Large intestine (tissue), 3 donors: Measurements from ENCODE around the gene CPLX4. TPM values are rescaled to one million over a fixed set of nuclear protein-coding genes. Genes with fewer than 3 reads are reported as not detected.

Experiments
- DNase-seq, 2 donors: peaks; one replicate each; pipeline versions ENCODE4 v3.0.0 to v3.0.0-alpha.2; 2013
- H3K27ac ChIP-seq: one replicate; pipeline ENCODE4 v1.5.1; 2013; ENCODE audit warnings: low read length
- H3K27me3 ChIP-seq: 2 replicates; pipeline ENCODE4 v1.6.1; 2013; ENCODE audit warnings: low read length; ENCODE audit not compliant: control insufficient read depth, insufficient read depth
- H3K36me3 ChIP-seq: 2 replicates; pipeline ENCODE4 v1.6.1; 2013; ENCODE audit warnings: low read length; ENCODE audit not compliant: control insufficient read depth, insufficient read depth
- H3K4me1 ChIP-seq: one replicate; pipeline ENCODE4 v1.6.1; 2013; ENCODE audit warnings: low read length; ENCODE audit not compliant: control insufficient read depth, insufficient read depth
- H3K4me3 ChIP-seq: one replicate; pipeline ENCODE4 v1.5.1; 2013; ENCODE audit warnings: low read length
- H3K9me3 ChIP-seq: one replicate; pipeline ENCODE4 v1.6.1; 2013; ENCODE audit warnings: mild to moderate bottlenecking, low read depth, low read length, moderate library complexity; ENCODE audit not compliant: control insufficient read depth
- WGBS: methylation state at CpG from one replicate; pipeline ENCODE4 v1.1.5; 2013; ENCODE audit warnings: low lambda C conversion rate; ENCODE audit not compliant: insufficient coverage; 5-methylcytosine and 5-hydroxymethylcytosine counted together
- polyA plus RNA-seq: library from polyadenylated mRNA; unstranded; fragments of 120-200 nt; gene quantifications from one replicate; pipeline ENCODE4 v1.2.1, GENCODE V29; 2013

The CPLX4 gene
- polyA plus RNA-seq, 1 donor = not detected

- no peak for DNase-seq
- H3K27ac ChIP-seq = no peak overlapping the region
- peaks cover 9% of the 10 kb centered on the region for H3K9me3 ChIP-seq
- no peaks in the 10 kb centered on the region for H3K27me3 ChIP-seq
- no peaks in the 10 kb centered on the region for H3K4me1 ChIP-seq
- no peak overlapping the region for H3K4me3 ChIP-seq
- H3K36me3 ChIP-seq = peaks cover 67% of the 10 kb centered on the region
- WGBS = 50% methylated on average over 1 of the region's 1 CpG
Observed at GRCh38 chr18:59344996-59345395, 26.5 kb upstream of the CPLX4 start.

- H3K4me1 ChIP-seq = no peaks in the 10 kb centered on the region
- H3K27ac ChIP-seq = no peak overlapping the region
- 100% methylated on average over 1 of the region's 2 CpGs for WGBS
- H3K36me3 ChIP-seq = peaks cover 70% of the 10 kb centered on the region
- DNase-seq = no peak
- peaks cover 13% of the 10 kb centered on the region for H3K9me3 ChIP-seq
- no peak overlapping the region for H3K4me3 ChIP-seq
- no peaks in the 10 kb centered on the region for H3K27me3 ChIP-seq
Observed at GRCh38 chr18:59343926-59344325, 25.5 kb upstream of the CPLX4 start.

DNA sequence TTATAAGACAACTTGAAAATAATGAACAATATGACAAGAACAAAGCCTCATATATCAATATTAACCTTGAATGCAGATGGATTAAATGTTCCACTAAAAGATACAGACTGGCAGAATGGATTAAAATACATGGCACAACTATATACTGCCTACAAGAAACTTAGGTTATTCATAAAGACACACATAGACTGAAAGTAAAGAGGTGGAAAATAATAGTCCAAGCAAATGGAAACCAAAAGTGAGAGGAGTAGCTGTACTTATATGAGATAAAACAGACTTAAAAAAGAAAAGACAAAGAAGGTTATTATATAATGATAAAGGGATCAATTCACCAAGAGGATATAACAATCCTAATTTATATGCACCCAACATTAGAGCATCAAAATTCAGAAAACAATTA is 22.4 kb upstream of the CPLX4 start:
- H3K36me3 ChIP-seq = peaks cover 68% of the 10 kb centered on the region
- no peak overlapping the region for H3K4me3 ChIP-seq
- no peak overlapping the region for H3K27ac ChIP-seq
- H3K4me1 ChIP-seq = no peaks in the 10 kb centered on the region
- no peaks in the 10 kb centered on the region for H3K27me3 ChIP-seq
- H3K9me3 ChIP-seq = peaks cover 13% of the 10 kb centered on the region
- no peak for DNase-seq

- WGBS = 100% methylated on average over 2 of the region's 2 CpGs
- no peaks in the 10 kb centered on the region for H3K27me3 ChIP-seq
- no peak overlapping the region for H3K4me3 ChIP-seq
- peaks cover 67% of the 10 kb centered on the region for H3K36me3 ChIP-seq
- no peak overlapping the region for H3K27ac ChIP-seq
- peaks cover 13% of the 10 kb centered on the region for H3K9me3 ChIP-seq
- H3K4me1 ChIP-seq = no peaks in the 10 kb centered on the region
- DNase-seq = no peak
Observed at GRCh38 chr18:59340312-59340711, 21.9 kb upstream of the CPLX4 start.

- Histone ChIP-seq H3K36me3 (peaks cover 64% of the 10 kb centered on the region), H3K27me3 (no peaks in the 10 kb centered on the region), H3K9me3 (no peaks in the 10 kb centered on the region), H3K4me3 (no peak overlapping the region), H3K4me1 (no peaks in the 10 kb centered on the region), H3K27ac (no peak overlapping the region)
- WGBS = no CpG with 5 or more reads among the region's 3 CpGs
- no peak for DNase-seq
Observed at GRCh38 chr18:59332986-59333385, 14.5 kb upstream of the CPLX4 start.

DNA sequence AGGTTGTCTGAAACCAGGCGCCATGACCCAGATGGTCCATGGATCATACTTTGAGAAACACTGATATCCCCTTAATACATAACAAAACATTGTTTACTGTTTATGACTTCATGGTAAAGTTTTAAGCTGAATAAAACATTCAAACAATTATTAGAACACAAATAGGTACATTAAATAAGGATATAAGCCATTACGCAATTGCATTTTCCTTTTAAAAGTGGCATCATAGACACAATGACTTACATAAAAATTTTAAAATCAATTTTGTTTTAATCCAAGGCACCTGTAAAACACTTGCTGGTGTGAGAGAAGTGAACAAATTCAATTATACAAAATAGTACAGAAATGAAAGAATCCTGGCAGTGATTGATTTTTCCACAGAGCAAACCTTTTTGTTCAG is 10.2 kb upstream of the CPLX4 start:
- Histone ChIP-seq H3K4me1 (no peaks in the 10 kb centered on the region), H3K4me3 (no peak overlapping the region), H3K9me3 (no peaks in the 10 kb centered on the region), H3K27me3 (no peaks in the 10 kb centered on the region), H3K36me3 (peaks cover 42% of the 10 kb centered on the region), H3K27ac (no peak overlapping the region)
- no peak for DNase-seq
- WGBS = 100% methylated on average over 1 of the region's 2 CpGs

- Histone ChIP-seq H3K4me3 (no peak overlapping the region), H3K9me3 (no peaks in the 10 kb centered on the region), H3K4me1 (no peaks in the 10 kb centered on the region), H3K27ac (no peak overlapping the region), H3K27me3 (no peaks in the 10 kb centered on the region), H3K36me3 (peaks cover 27% of the 10 kb centered on the region)
- DNase-seq = no peak
- WGBS = 100% methylated on average over 1 of the region's 1 CpG
Observed at GRCh38 chr18:59325965-59326364, 7.5 kb upstream of the CPLX4 start.

DNA sequence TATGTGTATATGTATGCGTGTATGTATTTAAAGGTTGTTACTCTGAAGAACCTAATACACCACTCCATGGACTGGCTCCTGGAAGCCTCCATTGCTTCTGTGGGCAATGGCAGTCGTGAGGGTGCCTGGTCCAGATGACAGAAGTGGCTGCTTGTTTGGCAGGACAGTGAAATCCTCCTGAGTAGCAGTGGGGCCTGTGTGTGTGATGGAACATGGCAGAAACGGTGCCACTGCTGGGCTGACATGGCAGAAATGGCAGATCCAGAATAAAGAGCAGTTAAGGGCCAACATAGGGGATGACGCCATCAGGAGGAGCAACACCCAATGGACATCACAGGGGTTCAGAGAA is 6.1 kb upstream of the CPLX4 start:
- H3K27me3 ChIP-seq = no peaks in the 10 kb centered on the region
- H3K4me1 ChIP-seq = no peaks in the 10 kb centered on the region
- no peaks in the 10 kb centered on the region for H3K9me3 ChIP-seq
- WGBS = no CpG with 5 or more reads among the region's 4 CpGs
- DNase-seq = no peak
- no peak overlapping the region for H3K27ac ChIP-seq
- peaks cover 21% of the 10 kb centered on the region for H3K36me3 ChIP-seq
- H3K4me3 ChIP-seq = no peak overlapping the region

- Histone ChIP-seq H3K9me3 (no peaks in the 10 kb centered on the region), H3K36me3 (peaks cover 20% of the 10 kb centered on the region), H3K4me1 (no peaks in the 10 kb centered on the region), H3K27me3 (no peaks in the 10 kb centered on the region), H3K4me3 (no peak overlapping the region), H3K27ac (no peak overlapping the region)
- WGBS = no CpG with 5 or more reads among the region's 7 CpGs
- no peak for DNase-seq
Observed at GRCh38 chr18:59323931-59324622, 5.6 kb upstream of the CPLX4 start.

- DNase-seq = no peak
- Histone ChIP-seq H3K27me3 (peaks cover 41% of the 10 kb centered on the region), H3K4me1 (peaks cover 4% of the 10 kb centered on the region), H3K9me3 (peaks cover 4% of the 10 kb centered on the region), H3K27ac (no peak overlapping the region), H3K4me3 (no peak overlapping the region), H3K36me3 (no peaks in the 10 kb centered on the region)
- no CpG with 5 or more reads among the region's 7 CpGs for WGBS
Observed at GRCh38 chr18:59311631-59312030, 6.8 kb downstream of the CPLX4 start.

DNA sequence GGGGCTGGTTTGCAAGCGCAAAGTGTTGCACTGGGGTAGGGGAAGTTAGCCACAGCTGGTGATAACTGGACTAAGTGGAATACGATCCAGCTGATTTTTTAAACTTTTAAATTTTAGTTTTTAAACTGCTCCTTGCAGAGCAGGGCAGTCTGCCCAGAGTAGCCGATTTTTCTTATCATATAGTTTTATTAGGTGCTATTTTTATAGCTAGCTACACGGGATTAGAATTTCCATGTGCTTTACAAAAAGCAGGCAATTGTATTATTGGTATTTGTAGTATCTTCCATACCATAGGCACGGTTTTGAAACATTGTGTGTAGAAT is 9.6 kb downstream of the CPLX4 start:
- Histone ChIP-seq H3K4me3 (peak overlapping the region; percentile 7), H3K27me3 (peaks cover 49% of the 10 kb centered on the region), H3K27ac (no peak overlapping the region), H3K9me3 (peaks cover 4% of the 10 kb centered on the region), H3K4me1 (peaks cover 4% of the 10 kb centered on the region), H3K36me3 (no peaks in the 10 kb centered on the region)
- no peak for DNase-seq
- no CpG with 5 or more reads among the region's 5 CpGs for WGBS
